Measurements from ENCODE around the gene RPL19. TPM values are rescaled to one million over a fixed set of nuclear protein-coding genes. Genes with fewer than 3 reads are reported as not detected.

The RPL19 gene
- total RNA-seq, 6 donors from 2014 or later: 1,356 to 1,902 (median 1,599) TPM

- TF ChIP-seq CTCF (IDR thresholded peaks at IDR 0.05) (peak; percentile 62 to 85 (median 80)), EP300 (IDR thresholded peaks at IDR 0.05) (no peak), POLR2A (IDR thresholded peaks at IDR 0.05) (no peak), POLR2AphosphoS5 (IDR thresholded peaks at IDR 0.05) (peak in 1 of 2 donors; percentile 15)
- Histone ChIP-seq H3K9me3 (no peaks in the 10 kb centered on the region), H3K27me3 (peaks cover 0 to 8% (median 2%) of the 10 kb centered on the region in 4 donors), H3K27ac (peak overlapping the region in 2 of 4 donors; percentile 11 to 32), H3K4me3 (peak overlapping the region; percentile 18 to 54 (median 44)), H3K36me3 (no peaks in the 10 kb centered on the region), H3K4me1 (peaks cover 15 to 26% (median 25%) of the 10 kb centered on the region in 4 donors)
- ATAC-seq (ENCODE audit: low FRiP score in 2 of 2) (peak; percentile 90 to 93), DNase-seq (peak in 1 of 2 donors; percentile 78)
- 1 to 2% methylated on average over 7 to 15 of the region's 15 CpGs for WGBS, 2 donors
Observed at GRCh38 chr17:39164675-39165143, 35.4 kb upstream of the RPL19 start.

- Histone ChIP-seq H3K9me3 (no peaks in the 10 kb centered on the region), H3K36me3 (no peaks in the 10 kb centered on the region), H3K4me1 (peaks cover 15 to 26% (median 25%) of the 10 kb centered on the region in 4 donors), H3K27ac (peak overlapping the region in 2 of 4 donors; percentile 11 to 32), H3K27me3 (peaks cover 0 to 8% (median 2%) of the 10 kb centered on the region in 4 donors), H3K4me3 (peak overlapping the region; percentile 18 to 54 (median 44))
- ATAC-seq (ENCODE audit: low FRiP score in 2 of 2) (peak in 1 of 2 donors; percentile 17), DNase-seq (peak in 1 of 2 donors; percentile 80)
- TF ChIP-seq CTCF (IDR thresholded peaks at IDR 0.05) (no peak), POLR2AphosphoS5 (IDR thresholded peaks at IDR 0.05) (no peak), EP300 (IDR thresholded peaks at IDR 0.05) (no peak)
- 5 to 6% methylated on average over 15 to 24 of the region's 51 CpGs for WGBS, 2 donors
Observed at GRCh38 chr17:39165178-39165840, 34.8 kb upstream of the RPL19 start.

- Histone ChIP-seq H3K27ac (peak within 1 kb of the TSS in 2 of 4 donors; percentile 11 to 32), H3K9me3 (no peaks in the 10 kb centered on the region), H3K4me3 (peak within 1 kb of the TSS; percentile 18 to 54 (median 44)), H3K27me3 (peaks cover 0 to 8% (median 2%) of the 10 kb centered on the region in 4 donors), H3K4me1 (peaks cover 15 to 26% (median 25%) of the 10 kb centered on the region in 4 donors), H3K36me3 (no peaks in the 10 kb centered on the region)
- ATAC-seq (ENCODE audit: low FRiP score in 2 of 2) (no peak), DNase-seq (no peak)
- WGBS, 2 donors: 67 to 78% methylated on average over 1 to 12 of the region's 17 CpGs
- TF ChIP-seq CTCF (IDR thresholded peaks at IDR 0.05): no peak
- no peak for TF ChIP-seq POLR2AphosphoS5 (IDR thresholded peaks at IDR 0.05)
- no peak for TF ChIP-seq POLR2A (IDR thresholded peaks at IDR 0.05)
- TF ChIP-seq EP300 (IDR thresholded peaks at IDR 0.05): no peak
Observed at GRCh38 chr17:39165841-39166349, 34.2 kb upstream of the RPL19 start, which contains the start of gene ARL5C. ARL5C (minus strand) TSS chr17:39166161; CDS start chr17:39165760, 401 bp downstream.

- Histone ChIP-seq H3K27ac (no peak overlapping the region), H3K36me3 (no peaks in the 10 kb centered on the region), H3K9me3 (no peaks in the 10 kb centered on the region), H3K4me1 (peaks cover 15 to 26% (median 25%) of the 10 kb centered on the region in 4 donors), H3K4me3 (no peak overlapping the region), H3K27me3 (peaks cover 0 to 8% (median 2%) of the 10 kb centered on the region in 4 donors)
- 59 to 64% methylated on average over 7 of the region's 7 CpGs for WGBS, 2 donors
- no peak for DNase-seq
- ATAC-seq (ENCODE audit: low FRiP score in 2 of 2): no peak
- no peak for TF ChIP-seq POLR2A (IDR thresholded peaks at IDR 0.05)
- TF ChIP-seq POLR2AphosphoS5 (IDR thresholded peaks at IDR 0.05): no peak
- TF ChIP-seq EP300 (IDR thresholded peaks at IDR 0.05): no peak
- TF ChIP-seq CTCF (IDR thresholded peaks at IDR 0.05): no peak
Observed at GRCh38 chr17:39166437-39167335, 33.4 kb upstream of the RPL19 start.
